ENCODE measurements around the gene FAM171A2. TPM values are rescaled to one million over a fixed set of nuclear protein-coding genes. Genes with fewer than 3 reads are reported as not detected.
A peak's percentile ranks its signal among the peaks of the same experiment; 100 is the strongest.
"Not testable (repeated sequence)": the region's sequence is repeated elsewhere in the genome, so short reads cannot be mapped to it uniquely, and the experiment has no call there.

Gene FAM171A2
- total RNA-seq, 2 donors from 2014 or later = 45.7 to 51.9 TPM

DNA sequence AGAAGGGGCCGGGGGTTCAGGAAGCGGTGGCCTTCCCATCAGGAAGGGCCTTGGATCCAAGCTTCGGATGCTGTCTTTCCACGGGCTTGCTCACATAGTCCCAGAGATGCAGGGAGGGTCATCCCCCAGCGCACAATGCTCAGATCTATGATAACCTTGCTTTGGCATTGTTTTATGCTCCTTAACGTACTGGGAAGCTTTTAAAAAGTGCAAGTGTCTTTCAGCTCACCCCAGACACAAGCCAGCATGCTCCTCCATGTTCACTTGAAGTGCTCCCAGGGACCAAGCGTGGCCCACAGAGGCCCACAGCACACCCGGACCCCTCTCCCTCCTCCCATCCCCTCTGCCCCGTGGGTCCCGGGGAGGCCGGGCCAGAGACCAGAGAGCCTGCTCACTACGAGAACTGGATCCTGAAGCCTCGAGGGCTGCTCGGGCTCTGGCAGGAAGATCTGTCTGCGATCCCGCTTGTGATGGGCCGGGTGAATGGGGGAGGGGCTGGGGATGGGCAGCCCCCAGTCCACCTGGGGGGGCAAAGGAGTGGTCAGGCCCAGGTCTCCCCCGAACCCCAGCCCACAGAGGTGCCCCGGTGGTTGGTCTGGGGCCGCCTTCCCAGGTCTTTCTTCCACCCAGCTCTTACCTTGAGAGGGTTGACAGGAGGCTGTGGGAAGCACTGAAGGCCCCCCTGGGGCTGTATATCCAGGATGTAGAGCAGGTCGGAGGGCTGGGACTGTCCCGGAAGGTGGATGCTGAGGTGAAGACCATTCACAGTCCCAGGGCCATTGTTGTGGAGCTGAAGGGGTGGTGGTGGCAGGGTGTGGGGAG lies 11.8 kb upstream of the FAM171A2 start:
- no peaks in the 10 kb centered on the region for H3K9me3 Mint-ChIP-seq
- H3K4me1 Mint-ChIP-seq = peaks cover 8% of the 10 kb centered on the region
- H3K36me3 Mint-ChIP-seq (ENCODE audit: low read depth) = no peaks in the 10 kb centered on the region
- WGBS, 2 experiments (ENCODE audit: insufficient coverage in 1 of 2, insufficient read length in 1 of 2) = 78 to 88% methylated on average over 8 to 22 of the region's 22 CpGs
- Histone ChIP-seq H3K27ac (ENCODE audit: low read depth, low read length) (peak overlapping the region; percentile 38), H3K4me1 (ENCODE audit: control insufficient read depth, insufficient read depth, low read length) (peaks cover 5% of the 10 kb centered on the region), H3K4me3 (ENCODE audit: low read length) (no peak overlapping the region), H3K27me3 (ENCODE audit: control insufficient read depth, insufficient read depth, low read length, poor library complexity, severe bottlenecking) (no peaks in the 10 kb centered on the region), H3K36me3 (ENCODE audit: control insufficient read depth, insufficient read depth, low read length) (no peaks in the 10 kb centered on the region), H3K9me3 (ENCODE audit: control insufficient read depth, low read length) (no peaks in the 10 kb centered on the region), H3K9ac (ENCODE audit: extremely low read depth, low read length, poor library complexity, severe bottlenecking) (no peak overlapping the region)
- H3K27ac Mint-ChIP-seq = no peak overlapping the region
- peak overlapping the region; percentile 33 for H3K4me3 Mint-ChIP-seq
- TF ChIP-seq, protein P1, sequence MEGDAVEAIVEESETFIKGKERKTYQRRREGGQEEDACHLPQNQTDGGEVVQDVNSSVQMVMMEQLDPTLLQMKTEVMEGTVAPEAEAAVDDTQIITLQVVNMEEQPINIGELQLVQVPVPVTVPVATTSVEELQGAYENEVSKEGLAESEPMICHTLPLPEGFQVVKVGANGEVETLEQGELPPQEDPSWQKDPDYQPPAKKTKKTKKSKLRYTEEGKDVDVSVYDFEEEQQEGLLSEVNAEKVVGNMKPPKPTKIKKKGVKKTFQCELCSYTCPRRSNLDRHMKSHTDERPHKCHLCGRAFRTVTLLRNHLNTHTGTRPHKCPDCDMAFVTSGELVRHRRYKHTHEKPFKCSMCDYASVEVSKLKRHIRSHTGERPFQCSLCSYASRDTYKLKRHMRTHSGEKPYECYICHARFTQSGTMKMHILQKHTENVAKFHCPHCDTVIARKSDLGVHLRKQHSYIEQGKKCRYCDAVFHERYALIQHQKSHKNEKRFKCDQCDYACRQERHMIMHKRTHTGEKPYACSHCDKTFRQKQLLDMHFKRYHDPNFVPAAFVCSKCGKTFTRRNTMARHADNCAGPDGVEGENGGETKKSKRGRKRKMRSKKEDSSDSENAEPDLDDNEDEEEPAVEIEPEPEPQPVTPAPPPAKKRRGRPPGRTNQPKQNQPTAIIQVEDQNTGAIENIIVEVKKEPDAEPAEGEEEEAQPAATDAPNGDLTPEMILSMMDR (conservative IDR thresholded peaks at IDR 0.05) = no peak
- H3K27me3 Mint-ChIP-seq (ENCODE audit: insufficient read depth) = peaks cover 16% of the 10 kb centered on the region
- peak; percentile 85 for DNase-seq

DNA sequence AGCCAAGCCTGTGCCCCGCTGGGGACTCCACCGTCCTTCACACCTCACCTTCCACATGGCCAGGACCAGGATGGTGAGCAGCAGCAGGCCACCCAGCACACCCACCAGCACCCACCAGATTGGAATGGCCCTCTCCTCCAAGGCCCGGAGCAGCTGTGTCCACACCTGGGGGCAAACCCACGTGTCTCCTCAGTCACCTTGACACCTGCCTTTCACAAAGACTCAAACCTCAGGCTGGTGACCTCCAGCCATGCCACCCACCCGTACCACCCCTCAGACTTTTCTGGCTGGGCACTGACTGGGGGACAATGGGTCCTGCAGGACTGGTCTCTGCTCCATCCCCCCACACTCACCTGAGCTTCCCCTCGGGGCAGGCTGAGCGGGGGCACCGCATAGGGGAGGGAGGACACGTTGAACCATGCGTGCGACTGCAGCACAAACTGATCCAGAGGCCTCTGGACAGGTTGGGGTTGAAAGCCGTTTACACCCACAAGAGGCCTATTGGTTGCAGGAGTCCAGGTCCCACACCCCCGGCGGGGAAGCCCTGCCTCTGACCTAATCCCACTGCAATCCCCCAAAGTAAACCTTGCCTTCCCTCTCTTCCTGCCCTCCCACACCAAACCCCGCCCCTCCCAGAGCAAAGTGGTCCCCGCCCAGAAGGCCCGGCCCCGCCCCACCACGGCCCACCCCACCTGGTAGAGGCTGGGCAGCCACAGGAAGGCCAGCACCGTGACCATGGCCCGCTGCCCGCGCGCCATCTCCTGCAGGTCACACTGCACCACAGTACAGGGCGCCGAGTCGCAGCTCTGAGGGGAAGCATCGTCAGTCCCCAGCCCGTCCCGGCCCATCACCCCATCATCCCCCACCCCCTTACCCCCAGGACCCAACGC lies 10.9 kb upstream of the FAM171A2 start:
- Histone ChIP-seq H3K4me1 (ENCODE audit: control insufficient read depth, insufficient read depth, low read length) (peaks cover 5% of the 10 kb centered on the region), H3K27me3 (ENCODE audit: control insufficient read depth, insufficient read depth, low read length, poor library complexity, severe bottlenecking) (no peaks in the 10 kb centered on the region), H3K4me3 (ENCODE audit: low read length) (no peak overlapping the region), H3K36me3 (ENCODE audit: control insufficient read depth, insufficient read depth, low read length) (no peaks in the 10 kb centered on the region), H3K27ac (ENCODE audit: low read depth, low read length) (peak overlapping the region; percentile 38), H3K9ac (ENCODE audit: extremely low read depth, low read length, poor library complexity, severe bottlenecking) (no peak overlapping the region), H3K9me3 (ENCODE audit: control insufficient read depth, low read length) (no peaks in the 10 kb centered on the region)
- Mint-ChIP-seq H3K27me3 (ENCODE audit: insufficient read depth) (peaks cover 16% of the 10 kb centered on the region), H3K4me3 (peak overlapping the region; percentile 33), H3K27ac (peak overlapping the region; percentile 72), H3K36me3 (ENCODE audit: low read depth) (no peaks in the 10 kb centered on the region), H3K4me1 (peaks cover 8% of the 10 kb centered on the region), H3K9me3 (peaks cover 4% of the 10 kb centered on the region)
- DNase-seq = peak; percentile 98
- TF ChIP-seq, protein P1 (conservative IDR thresholded peaks at IDR 0.05) = no peak
- WGBS, 2 experiments (ENCODE audit: insufficient coverage in 1 of 2, insufficient read length in 1 of 2) = 55 to 75% methylated on average over 7 to 31 of the region's 31 CpGs

DNA sequence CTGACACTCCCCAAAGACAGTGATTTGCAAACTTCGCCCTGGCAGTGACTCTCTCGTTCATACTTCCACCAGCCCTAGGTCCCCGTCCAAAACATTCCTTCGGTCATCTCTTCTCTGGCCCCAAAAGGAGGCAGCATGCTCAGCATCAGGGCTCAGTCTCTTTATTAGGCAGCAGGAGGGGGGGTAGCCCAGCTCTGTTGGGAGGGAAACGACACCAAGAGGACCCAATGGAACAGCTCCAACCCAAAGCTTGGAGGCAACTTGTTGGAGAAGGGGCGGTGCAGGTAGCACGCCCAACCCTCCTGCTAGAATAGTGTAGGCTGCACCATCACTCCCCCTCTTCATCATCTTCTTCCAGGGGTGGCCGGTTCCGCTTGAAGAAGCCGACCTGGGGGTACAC lies 8.4 kb upstream of the FAM171A2 start:
- Histone ChIP-seq H3K36me3 (ENCODE audit: control insufficient read depth, insufficient read depth, low read length) (no peaks in the 10 kb centered on the region), H3K27me3 (ENCODE audit: control insufficient read depth, insufficient read depth, low read length, poor library complexity, severe bottlenecking) (no peaks in the 10 kb centered on the region), H3K27ac (ENCODE audit: low read depth, low read length) (no peak overlapping the region), H3K4me3 (ENCODE audit: low read length) (no peak overlapping the region), H3K9ac (ENCODE audit: extremely low read depth, low read length, poor library complexity, severe bottlenecking) (no peak overlapping the region), H3K9me3 (ENCODE audit: control insufficient read depth, low read length) (peaks cover 5% of the 10 kb centered on the region), H3K4me1 (ENCODE audit: control insufficient read depth, insufficient read depth, low read length) (peaks cover 5% of the 10 kb centered on the region)
- 92 to 100% methylated on average over 4 to 10 of the region's 10 CpGs for WGBS, 2 experiments (ENCODE audit: insufficient coverage in 1 of 2, insufficient read length in 1 of 2)
- TF ChIP-seq, protein P1 (conservative IDR thresholded peaks at IDR 0.05) = no peak
- no peaks in the 10 kb centered on the region for H3K36me3 Mint-ChIP-seq (ENCODE audit: low read depth)
- peaks cover 18% of the 10 kb centered on the region for H3K27me3 Mint-ChIP-seq (ENCODE audit: insufficient read depth)
- no peak overlapping the region for H3K4me3 Mint-ChIP-seq
- H3K4me1 Mint-ChIP-seq = peaks cover 8% of the 10 kb centered on the region
- peaks cover 11% of the 10 kb centered on the region for H3K9me3 Mint-ChIP-seq
- DNase-seq = peak; percentile 62
- H3K27ac Mint-ChIP-seq = no peak overlapping the region

DNA sequence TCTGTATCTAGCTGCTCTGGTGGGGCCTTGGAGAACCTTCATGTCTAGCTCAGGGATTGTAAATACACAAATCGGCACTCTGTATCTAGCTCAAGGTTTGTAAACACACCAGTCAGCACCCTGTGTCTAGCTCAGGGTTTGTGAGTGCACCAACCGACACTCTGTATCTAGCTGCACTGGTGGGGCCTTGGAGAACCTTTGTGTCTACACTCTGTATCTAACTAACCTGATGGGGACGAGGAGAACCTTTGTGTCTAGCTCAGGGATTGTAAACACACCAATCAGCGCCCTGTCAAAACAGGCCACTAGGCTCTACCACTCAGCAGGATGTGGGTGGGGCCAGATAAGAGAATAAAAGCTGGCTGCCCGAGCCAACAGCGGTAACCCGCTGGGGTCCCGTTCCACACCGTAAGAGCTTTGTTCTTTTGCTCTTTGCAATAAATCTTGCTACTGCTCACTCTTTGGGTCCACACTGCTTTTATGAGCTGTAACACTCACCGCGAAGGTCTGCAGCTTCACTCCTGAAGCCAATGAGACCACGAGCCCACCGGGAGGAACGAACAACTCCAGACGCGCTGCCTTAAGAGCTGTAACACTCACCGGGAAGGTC lies 5.9 kb upstream of the FAM171A2 start:
- H3K4me1 ChIP-seq (ENCODE audit: control insufficient read depth, insufficient read depth, low read length); H3K4me3 ChIP-seq (ENCODE audit: low read length); H3K36me3 ChIP-seq (ENCODE audit: control insufficient read depth, insufficient read depth, low read length); H3K27me3 ChIP-seq (ENCODE audit: control insufficient read depth, insufficient read depth, low read length, poor library complexity, severe bottlenecking); H3K4me1 Mint-ChIP-seq; H3K36me3 Mint-ChIP-seq (ENCODE audit: low read depth); H3K4me3 Mint-ChIP-seq; H3K9ac ChIP-seq (ENCODE audit: extremely low read depth, low read length, poor library complexity, severe bottlenecking); H3K9me3 ChIP-seq (ENCODE audit: control insufficient read depth, low read length): not testable (repeated sequence)
- H3K9me3 Mint-ChIP-seq = peaks cover 11% of the 10 kb centered on the region
- H3K27ac ChIP-seq (ENCODE audit: low read depth, low read length) = peak overlapping the region; percentile 68
- DNase-seq = peak; percentile 80
- H3K27me3 Mint-ChIP-seq (ENCODE audit: insufficient read depth) = peaks cover 41% of the 10 kb centered on the region
- WGBS, 2 experiments (ENCODE audit: insufficient coverage in 1 of 2, insufficient read length in 1 of 2) = 81 to 82% methylated on average over 3 to 17 of the region's 17 CpGs
- H3K27ac Mint-ChIP-seq = peak overlapping the region; percentile 31

All from endodermal cell (in vitro differentiated cells).